Panc1 (cell line): Measurements from ENCODE around the gene THAP9.

Source experiments
- CTCF ChIP-seq: fragments of 450-650 bp; IDR thresholded peaks from 2 replicates; pipeline ENCODE4 v1.5.1; 2017; ENCODE audit warnings: mild to moderate bottlenecking
- POLR2AphosphoS5 ChIP-seq: IDR thresholded peaks from 2 replicates; pipeline ENCODE4 v1.6.1; 2012; ENCODE audit warnings: mild to moderate bottlenecking, low read depth, low read length, moderate library complexity
- SIN3A ChIP-seq: IDR thresholded peaks from 2 replicates; pipeline ENCODE4 v1.6.1; 2012; ENCODE audit warnings: low read depth, mild to moderate bottlenecking, low read length, moderate library complexity, borderline replicate concordance; ENCODE audit not compliant: insufficient read depth
- TCF7L2 ChIP-seq: IDR thresholded peaks from 2 replicates; pipeline ENCODE4 v1.6.1; 2011; ENCODE audit warnings: mild to moderate bottlenecking, low read depth, low read length, inconsistent platforms
- TF ChIP-seq, protein P1 (sequence below), 2 experiments: IDR thresholded peaks; 2 replicates each; pipeline ENCODE4 v1.6.1; 2011 to 2012; ENCODE audit warnings: low read depth in 2 of 2, control low read depth in 1 of 2, low read length in 1 of 2, mild to moderate bottlenecking in 1 of 2, moderate library complexity in 1 of 2; ENCODE audit not compliant: insufficient read depth in 1 of 2

GRCh38 chr4:82893942-82894341 lies 6.6 kb upstream of the THAP9 start:
- TF ChIP-seq CTCF (no peak), POLR2AphosphoS5 (no peak), SIN3A (no peak), TCF7L2 (no peak)
- TF ChIP-seq, protein P1, sequence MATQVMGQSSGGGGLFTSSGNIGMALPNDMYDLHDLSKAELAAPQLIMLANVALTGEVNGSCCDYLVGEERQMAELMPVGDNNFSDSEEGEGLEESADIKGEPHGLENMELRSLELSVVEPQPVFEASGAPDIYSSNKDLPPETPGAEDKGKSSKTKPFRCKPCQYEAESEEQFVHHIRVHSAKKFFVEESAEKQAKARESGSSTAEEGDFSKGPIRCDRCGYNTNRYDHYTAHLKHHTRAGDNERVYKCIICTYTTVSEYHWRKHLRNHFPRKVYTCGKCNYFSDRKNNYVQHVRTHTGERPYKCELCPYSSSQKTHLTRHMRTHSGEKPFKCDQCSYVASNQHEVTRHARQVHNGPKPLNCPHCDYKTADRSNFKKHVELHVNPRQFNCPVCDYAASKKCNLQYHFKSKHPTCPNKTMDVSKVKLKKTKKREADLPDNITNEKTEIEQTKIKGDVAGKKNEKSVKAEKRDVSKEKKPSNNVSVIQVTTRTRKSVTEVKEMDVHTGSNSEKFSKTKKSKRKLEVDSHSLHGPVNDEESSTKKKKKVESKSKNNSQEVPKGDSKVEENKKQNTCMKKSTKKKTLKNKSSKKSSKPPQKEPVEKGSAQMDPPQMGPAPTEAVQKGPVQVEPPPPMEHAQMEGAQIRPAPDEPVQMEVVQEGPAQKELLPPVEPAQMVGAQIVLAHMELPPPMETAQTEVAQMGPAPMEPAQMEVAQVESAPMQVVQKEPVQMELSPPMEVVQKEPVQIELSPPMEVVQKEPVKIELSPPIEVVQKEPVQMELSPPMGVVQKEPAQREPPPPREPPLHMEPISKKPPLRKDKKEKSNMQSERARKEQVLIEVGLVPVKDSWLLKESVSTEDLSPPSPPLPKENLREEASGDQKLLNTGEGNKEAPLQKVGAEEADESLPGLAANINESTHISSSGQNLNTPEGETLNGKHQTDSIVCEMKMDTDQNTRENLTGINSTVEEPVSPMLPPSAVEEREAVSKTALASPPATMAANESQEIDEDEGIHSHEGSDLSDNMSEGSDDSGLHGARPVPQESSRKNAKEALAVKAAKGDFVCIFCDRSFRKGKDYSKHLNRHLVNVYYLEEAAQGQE (IDR thresholded peaks at IDR 0.05; ENCODE audit: insufficient read depth in 1 of 2, low read depth in 2 of 2, low read length in 1 of 2), result no peak
